DOHH2 (cell line): ENCODE measurements around the gene ASXL1.
"Not testable (repeated sequence)": the region's sequence is repeated elsewhere in the genome, so short reads cannot be mapped to it uniquely, and the experiment has no call there.

ENCODE experiments used
- H3F3A ChIP-seq: fragments of 200-600 bp; sonication (generic), shearing (Covaris generic); 2 replicates; pipeline ENCODE4 v1.6.0; 2016; ENCODE audit warnings: antibody characterized with exemption, mild to moderate bottlenecking; ENCODE audit not compliant: control insufficient read depth, insufficient read depth
- H3K27ac ChIP-seq: fragments of 200-600 bp; sonication (generic); 2 replicates; pipeline ENCODE4 v1.5.1; 2014; ENCODE audit warnings: low read depth, mild to moderate bottlenecking, low read length, moderate library complexity
- H3K27me3 ChIP-seq: fragments of 200-600 bp; sonication (generic); 2 replicates; pipeline ENCODE4 v1.6.1; 2014; ENCODE audit warnings: mild to moderate bottlenecking, low read length, mixed read lengths; ENCODE audit not compliant: control insufficient read depth
- H3K36me3 ChIP-seq: fragments of 200-600 bp; sonication (generic); 2 replicates; pipeline ENCODE4 v1.6.1; 2014; ENCODE audit warnings: mild to moderate bottlenecking, low read length, moderate library complexity, mixed read lengths; ENCODE audit not compliant: control insufficient read depth
- H3K4me1 ChIP-seq: fragments of 200-600 bp; sonication (generic); 2 replicates; pipeline ENCODE4 v1.6.1; 2014; ENCODE audit warnings: mild to moderate bottlenecking, low read length, mixed read lengths; ENCODE audit not compliant: control insufficient read depth
- H3K4me2 ChIP-seq: fragments of 200-600 bp; sonication (generic); 2 replicates; pipeline ENCODE4 v1.6.0; 2014; ENCODE audit warnings: mild to moderate bottlenecking, low read length, moderate library complexity
- H3K4me3 ChIP-seq: fragments of 200-600 bp; sonication (generic); 2 replicates; pipeline ENCODE4 v1.5.1; 2014; ENCODE audit warnings: mild to moderate bottlenecking, low read length, mixed read lengths
- H3K79me2 ChIP-seq: fragments of 200-600 bp; sonication (generic); 2 replicates; pipeline ENCODE4 v1.6.1; 2014; ENCODE audit warnings: mild to moderate bottlenecking, low read length, mixed read lengths; ENCODE audit not compliant: control insufficient read depth
- H3K9me2 ChIP-seq: fragments of 200-600 bp; sonication (generic); replicated peaks from 2 replicates; pipeline ENCODE4 v1.6.1; 2014; ENCODE audit warnings: mild to moderate bottlenecking, low read length, mixed read lengths; ENCODE audit not compliant: control insufficient read depth
- H3K9me3 ChIP-seq: fragments of 200-600 bp; sonication (generic); 2 replicates; pipeline ENCODE4 v1.6.1; 2014; ENCODE audit warnings: antibody characterized with exemption, low read length, mixed read lengths; ENCODE audit not compliant: control insufficient read depth, insufficient read depth
- H4K20me1 ChIP-seq: fragments of 200-600 bp; sonication (generic); 2 replicates; pipeline ENCODE4 v1.6.0; 2014; ENCODE audit warnings: low read depth, mild to moderate bottlenecking, antibody characterized with exemption, low read length, moderate library complexity; ENCODE audit not compliant: control insufficient read depth, insufficient read depth
- EZH2phosphoT487 ChIP-seq: fragments of 200-600 bp; sonication (generic); IDR thresholded peaks from 2 replicates; pipeline ENCODE4 v1.6.1; 2017; ENCODE audit warnings: borderline replicate concordance, mild to moderate bottlenecking, antibody characterized with exemption, low read length, moderate library complexity, mixed read lengths
- TF ChIP-seq, protein P1 (sequence below): fragments of 200-600 bp; sonication (generic); IDR thresholded peaks from one replicate; pipeline ENCODE4 v1.5.1; 2014; ENCODE audit warnings: antibody characterized with exemption, mild to moderate bottlenecking, low read depth, low read length; ENCODE audit not compliant: poor library complexity, severe bottlenecking

The ASXL1 gene

GRCh38 chr20:32463642-32464400, 105.7 kb downstream of the ASXL1 start:
- H3K27ac ChIP-seq = no peak overlapping the region
- H3K4me1 ChIP-seq = no peaks in the 10 kb centered on the region
- no peak overlapping the region for H3K4me3 ChIP-seq
- no peaks in the 10 kb centered on the region for H3K36me3 ChIP-seq
- H3K9me3 ChIP-seq = no peaks in the 10 kb centered on the region
- no peaks in the 10 kb centered on the region for H3F3A ChIP-seq
- H4K20me1 ChIP-seq = no peaks in the 10 kb centered on the region
- no peaks in the 10 kb centered on the region for H3K27me3 ChIP-seq
- H3K4me2 ChIP-seq = no peak overlapping the region
- TF ChIP-seq, protein P1, sequence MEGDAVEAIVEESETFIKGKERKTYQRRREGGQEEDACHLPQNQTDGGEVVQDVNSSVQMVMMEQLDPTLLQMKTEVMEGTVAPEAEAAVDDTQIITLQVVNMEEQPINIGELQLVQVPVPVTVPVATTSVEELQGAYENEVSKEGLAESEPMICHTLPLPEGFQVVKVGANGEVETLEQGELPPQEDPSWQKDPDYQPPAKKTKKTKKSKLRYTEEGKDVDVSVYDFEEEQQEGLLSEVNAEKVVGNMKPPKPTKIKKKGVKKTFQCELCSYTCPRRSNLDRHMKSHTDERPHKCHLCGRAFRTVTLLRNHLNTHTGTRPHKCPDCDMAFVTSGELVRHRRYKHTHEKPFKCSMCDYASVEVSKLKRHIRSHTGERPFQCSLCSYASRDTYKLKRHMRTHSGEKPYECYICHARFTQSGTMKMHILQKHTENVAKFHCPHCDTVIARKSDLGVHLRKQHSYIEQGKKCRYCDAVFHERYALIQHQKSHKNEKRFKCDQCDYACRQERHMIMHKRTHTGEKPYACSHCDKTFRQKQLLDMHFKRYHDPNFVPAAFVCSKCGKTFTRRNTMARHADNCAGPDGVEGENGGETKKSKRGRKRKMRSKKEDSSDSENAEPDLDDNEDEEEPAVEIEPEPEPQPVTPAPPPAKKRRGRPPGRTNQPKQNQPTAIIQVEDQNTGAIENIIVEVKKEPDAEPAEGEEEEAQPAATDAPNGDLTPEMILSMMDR = no peak
- TF ChIP-seq EZH2phosphoT487 = no peak
- no peaks in the 10 kb centered on the region for H3K9me2 ChIP-seq
- no peaks in the 10 kb centered on the region for H3K79me2 ChIP-seq

- no peaks in the 10 kb centered on the region for H3K36me3 ChIP-seq
- H3K9me3 ChIP-seq = no peaks in the 10 kb centered on the region
- no peaks in the 10 kb centered on the region for H4K20me1 ChIP-seq
- peaks cover under 1% of the 10 kb centered on the region for H3K4me1 ChIP-seq
- no peak overlapping the region for H3K4me3 ChIP-seq
- no peaks in the 10 kb centered on the region for H3K79me2 ChIP-seq
- no peak overlapping the region for H3K27ac ChIP-seq
- H3K4me2 ChIP-seq = no peak overlapping the region
- no peaks in the 10 kb centered on the region for H3K9me2 ChIP-seq
- no peaks in the 10 kb centered on the region for H3F3A ChIP-seq
- TF ChIP-seq EZH2phosphoT487 = no peak
- TF ChIP-seq, protein P1 = no peak
- no peaks in the 10 kb centered on the region for H3K27me3 ChIP-seq
These were observed 106.4 kb downstream of the ASXL1 start for GRCh38 chr20:32464401-32465091.

DNA sequence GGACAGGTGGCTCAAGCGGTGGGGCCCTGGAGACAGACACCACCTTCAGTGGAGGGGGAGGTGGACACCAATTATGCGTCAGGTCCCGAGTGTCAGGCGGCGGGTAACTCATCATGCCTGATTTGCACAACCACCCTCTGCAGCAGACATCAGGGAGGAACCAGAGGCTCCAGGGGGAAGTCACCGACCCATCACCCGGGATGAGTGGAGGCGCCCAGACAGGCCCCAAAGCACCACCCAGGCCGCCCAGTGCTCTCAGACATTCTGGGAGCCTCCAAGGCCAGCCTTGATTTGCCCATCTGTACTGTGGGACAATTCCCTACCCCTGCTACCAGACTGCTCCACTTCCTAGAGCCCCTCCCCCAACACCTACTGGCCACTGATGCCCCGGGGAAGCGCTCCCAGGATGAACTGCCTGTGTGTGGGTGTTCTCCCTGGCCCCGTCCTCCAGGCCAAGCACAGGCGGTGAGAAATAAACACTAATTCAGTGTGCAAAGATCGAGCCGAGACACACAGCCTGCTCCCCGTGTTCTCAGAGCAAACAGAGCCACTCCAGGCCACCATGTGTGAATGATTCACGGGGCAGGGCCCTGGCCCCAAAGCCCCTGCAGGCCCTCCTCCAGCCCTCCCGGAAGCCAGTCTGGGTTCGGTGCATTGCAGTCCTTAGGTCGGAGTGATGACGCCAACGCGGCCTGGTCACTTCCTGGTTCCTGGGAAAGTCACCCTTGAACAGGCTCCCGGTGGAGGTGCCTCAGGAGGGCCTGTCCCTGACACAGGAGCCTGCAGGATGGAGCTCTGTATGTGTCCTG, 107.2 kb downstream of the ASXL1 start:
- Histone ChIP-seq H3K36me3 (no peaks in the 10 kb centered on the region), H4K20me1 (no peaks in the 10 kb centered on the region), H3K27ac (no peak overlapping the region), H3K4me1 (peaks cover 8% of the 10 kb centered on the region), H3K4me3 (no peak overlapping the region), H3K9me2 (no peaks in the 10 kb centered on the region), H3K9me3 (no peaks in the 10 kb centered on the region), H3F3A (no peaks in the 10 kb centered on the region), H3K27me3 (no peaks in the 10 kb centered on the region), H3K79me2 (no peaks in the 10 kb centered on the region), H3K4me2 (no peak overlapping the region)
- no peak for TF ChIP-seq EZH2phosphoT487
- TF ChIP-seq, protein P1 = no peak

GRCh38 chr20:32465901-32466675, 108.0 kb downstream of the ASXL1 start:
- H4K20me1 ChIP-seq, H3K4me2 ChIP-seq: not testable (repeated sequence)
- peaks cover 12% of the 10 kb centered on the region for H3K4me1 ChIP-seq

More at GRCh38 chr20:32465901-32466675, 108.0 kb downstream of the ASXL1 start:
- H3K4me3 ChIP-seq, H3K27me3 ChIP-seq, H3K79me2 ChIP-seq, H3K27ac ChIP-seq, H3K9me3 ChIP-seq, H3K36me3 ChIP-seq, H3K9me2 ChIP-seq, H3F3A ChIP-seq: not testable (repeated sequence)
